Neural progenitor cell (in vitro differentiated cells): ENCODE results near the gene TNN.
"Not testable (repeated sequence)": the region's sequence is repeated elsewhere in the genome, so short reads cannot be mapped to it uniquely, and the experiment has no call there.

Experiments used
- EZH2 ChIP-seq: fragments of 200-600 bp; sonication (generic); IDR thresholded peaks from 2 replicates; pipeline ENCODE4 v1.6.1; 2017; ENCODE audit warnings: antibody characterized with exemption, mild to moderate bottlenecking, moderate library complexity
- TF ChIP-seq, protein P1 (sequence below): fragments of 200-600 bp; sonication (generic); IDR thresholded peaks from 2 replicates; pipeline ENCODE4 v1.5.1; 2017; ENCODE audit warnings: antibody characterized with exemption, mild to moderate bottlenecking

DNA sequence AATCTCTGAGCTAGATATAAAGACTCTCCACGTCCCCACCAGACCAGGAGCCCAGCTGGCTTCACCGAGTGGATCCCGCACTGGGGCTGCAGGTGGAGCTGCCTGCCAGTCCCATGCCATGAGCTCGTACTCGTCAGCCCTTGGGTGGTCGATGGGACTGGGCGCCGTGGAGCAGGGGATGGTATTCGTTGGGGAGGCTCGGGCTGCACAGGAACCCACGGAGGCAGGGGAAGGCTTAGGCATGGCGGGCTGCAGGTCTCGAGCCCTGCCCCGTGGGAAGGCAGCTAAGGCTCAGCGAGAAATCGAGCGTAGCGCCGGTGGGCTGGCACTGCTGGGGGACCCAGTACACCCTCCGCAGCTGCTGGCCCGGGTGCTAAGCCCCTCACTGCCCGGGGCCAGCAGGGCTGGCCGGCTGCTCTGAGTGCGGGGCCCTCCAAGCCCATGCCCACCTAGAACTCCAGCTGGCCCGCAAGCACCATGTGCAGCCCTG is 40.7 kb downstream of the TNN start:
- TF ChIP-seq, protein P1, sequence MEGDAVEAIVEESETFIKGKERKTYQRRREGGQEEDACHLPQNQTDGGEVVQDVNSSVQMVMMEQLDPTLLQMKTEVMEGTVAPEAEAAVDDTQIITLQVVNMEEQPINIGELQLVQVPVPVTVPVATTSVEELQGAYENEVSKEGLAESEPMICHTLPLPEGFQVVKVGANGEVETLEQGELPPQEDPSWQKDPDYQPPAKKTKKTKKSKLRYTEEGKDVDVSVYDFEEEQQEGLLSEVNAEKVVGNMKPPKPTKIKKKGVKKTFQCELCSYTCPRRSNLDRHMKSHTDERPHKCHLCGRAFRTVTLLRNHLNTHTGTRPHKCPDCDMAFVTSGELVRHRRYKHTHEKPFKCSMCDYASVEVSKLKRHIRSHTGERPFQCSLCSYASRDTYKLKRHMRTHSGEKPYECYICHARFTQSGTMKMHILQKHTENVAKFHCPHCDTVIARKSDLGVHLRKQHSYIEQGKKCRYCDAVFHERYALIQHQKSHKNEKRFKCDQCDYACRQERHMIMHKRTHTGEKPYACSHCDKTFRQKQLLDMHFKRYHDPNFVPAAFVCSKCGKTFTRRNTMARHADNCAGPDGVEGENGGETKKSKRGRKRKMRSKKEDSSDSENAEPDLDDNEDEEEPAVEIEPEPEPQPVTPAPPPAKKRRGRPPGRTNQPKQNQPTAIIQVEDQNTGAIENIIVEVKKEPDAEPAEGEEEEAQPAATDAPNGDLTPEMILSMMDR: not testable (repeated sequence)
- not testable (repeated sequence) for TF ChIP-seq EZH2
